Measurements from ENCODE around the gene PRDX3. TPM values are rescaled to one million over a fixed set of nuclear protein-coding genes. Genes with fewer than 3 reads are reported as not detected.

The PRDX3 gene
- total RNA-seq, 4 donors from 2014 or later = 125 to 201 (median 156) TPM

- no peak for DNase-seq (ENCODE audit: low spot score)
- TF ChIP-seq CTCF (IDR thresholded peaks at IDR 0.05) = no peak
- ATAC-seq (ENCODE audit: low FRiP score) = no peak
Observed at GRCh38 chr10:119219871-119220270, 41.3 kb upstream of the PRDX3 start.

GRCh38 chr10:119217991-119218490 is 39.4 kb upstream of the PRDX3 start:
- DNase-seq (ENCODE audit: low spot score) = no peak
- no peak for TF ChIP-seq CTCF (IDR thresholded peaks at IDR 0.05)
- ATAC-seq (ENCODE audit: low FRiP score) = peak; percentile 71

- ATAC-seq (ENCODE audit: low FRiP score) (no peak), DNase-seq (ENCODE audit: low spot score) (no peak)
- no peak for TF ChIP-seq CTCF (IDR thresholded peaks at IDR 0.05)
Observed at GRCh38 chr10:119217401-119217800, 38.8 kb upstream of the PRDX3 start.

GRCh38 chr10:119216127-119216526 is 37.5 kb upstream of the PRDX3 start:
- no peak for TF ChIP-seq CTCF (IDR thresholded peaks at IDR 0.05)
- ATAC-seq (ENCODE audit: low FRiP score) = no peak
- DNase-seq (ENCODE audit: low spot score) = no peak

- ATAC-seq (ENCODE audit: low FRiP score) = no peak
- no peak for DNase-seq (ENCODE audit: low spot score)
- TF ChIP-seq CTCF (IDR thresholded peaks at IDR 0.05) = no peak
Observed at GRCh38 chr10:119215371-119215770, 36.8 kb upstream of the PRDX3 start.

- ATAC-seq (ENCODE audit: low FRiP score) = no peak
- no peak for TF ChIP-seq CTCF (IDR thresholded peaks at IDR 0.05)
- no peak for DNase-seq (ENCODE audit: low spot score)
Observed at GRCh38 chr10:119211625-119212441, 33.2 kb upstream of the PRDX3 start.

GRCh38 chr10:119211176-119211575 is 32.6 kb upstream of the PRDX3 start:
- no peak for TF ChIP-seq CTCF (IDR thresholded peaks at IDR 0.05)
- ATAC-seq (ENCODE audit: low FRiP score) (no peak), DNase-seq (ENCODE audit: low spot score) (no peak)

All from omental fat pad (tissue), 4 donors.